GM18507 (cell line): ENCODE measurements around the gene PLCD1.
"Not testable (repeated sequence)": the region's sequence is repeated elsewhere in the genome, so short reads cannot be mapped to it uniquely, and the experiment has no call there.

Experiments
- DNase-seq: peaks from one replicate; pipeline ENCODE4 v3.0.0; 2011; ENCODE audit warnings: low read depth; ENCODE audit not compliant: insufficient read length; ENCODE audit errors: extremely low spot score
- FAIRE-seq: peaks from 2 replicates; lab custom pipeline; 2011; peaks lifted over from hg19 to GRCh38; lab: Jason Lieb, UNC

The PLCD1 gene

DNA sequence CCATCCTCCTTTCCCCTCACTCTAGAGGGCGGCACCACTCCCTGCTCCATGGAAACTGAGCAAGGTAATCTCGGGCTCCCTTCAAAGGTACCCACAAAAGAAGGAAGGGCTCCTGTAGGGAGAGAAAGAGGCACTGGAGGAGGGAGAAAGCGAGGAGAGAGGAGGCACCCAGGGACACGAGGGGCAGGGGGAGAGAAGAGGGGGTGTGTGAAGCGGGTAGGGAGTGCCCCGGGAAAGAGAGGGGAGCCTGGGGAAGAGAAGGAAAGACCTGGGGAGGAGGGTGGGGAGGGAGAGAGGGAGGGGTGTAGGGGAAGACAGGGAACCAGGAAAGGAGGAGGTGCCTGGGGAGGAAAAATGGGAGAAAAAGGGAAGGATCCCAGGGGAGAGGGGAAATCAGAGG is 38.3 kb downstream of the PLCD1 start:
- DNase-seq, result no peak
- FAIRE-seq, result no peak

GRCh38 chr3:37990527-37990926 is 38.9 kb downstream of the PLCD1 start, which contains the start of gene VILL:
VILL (plus strand) TSS chr3:37990786; CDS start chr3:37993673, 2,887 bp downstream.
- FAIRE-seq, result no peak
- no peak for DNase-seq

- no peak for FAIRE-seq
- no peak for DNase-seq
Observed at GRCh38 chr3:37989821-37990480, 39.5 kb downstream of the PLCD1 start.

- FAIRE-seq (no peak), DNase-seq (no peak)
Observed at GRCh38 chr3:37988931-37989525, 40.4 kb downstream of the PLCD1 start.

DNA sequence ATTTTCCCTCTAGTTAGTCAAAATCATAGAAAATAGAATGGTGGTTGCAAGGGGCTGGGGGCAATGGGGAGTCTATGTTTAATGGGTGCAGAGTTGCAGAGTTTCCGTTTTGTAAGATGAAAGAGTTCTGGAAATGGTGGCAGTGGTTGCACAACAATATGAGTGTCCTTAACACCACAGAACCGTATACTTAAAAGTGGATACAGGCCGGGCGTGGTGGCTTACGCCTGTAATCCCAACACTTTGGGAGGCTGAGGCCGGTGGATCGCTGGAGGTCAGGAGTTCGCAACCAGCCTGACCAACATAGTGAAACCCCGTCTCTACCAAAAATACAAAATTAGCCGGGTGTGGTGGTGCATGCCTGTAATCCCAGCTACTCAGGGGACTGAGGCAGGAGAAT is 41.1 kb downstream of the PLCD1 start:
- not testable (repeated sequence) for FAIRE-seq, DNase-seq

GRCh38 chr3:37987751-37988179 is 41.7 kb downstream of the PLCD1 start:
- FAIRE-seq (no peak), DNase-seq (no peak)

DNA sequence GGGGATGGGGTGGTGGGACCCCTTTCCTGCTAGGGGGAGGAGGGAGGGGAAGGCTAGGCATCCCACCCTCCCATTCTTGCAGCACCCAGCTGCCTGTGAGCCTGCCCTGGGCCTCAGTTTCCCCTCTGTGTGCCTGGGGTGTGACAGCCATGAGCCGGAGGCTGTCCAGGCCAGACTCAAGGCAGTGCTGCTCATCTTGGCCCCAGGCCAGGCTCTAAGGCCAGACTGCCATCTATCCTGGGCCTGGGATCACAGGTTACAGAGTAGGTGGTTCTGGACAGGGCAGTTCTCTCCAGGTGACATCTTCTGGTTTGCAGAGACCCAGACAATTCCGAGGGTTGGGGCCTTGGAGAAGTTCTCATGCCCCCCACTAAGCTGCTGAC is 42.1 kb downstream of the PLCD1 start:
- DNase-seq, result no peak
- FAIRE-seq, result no peak

DNA sequence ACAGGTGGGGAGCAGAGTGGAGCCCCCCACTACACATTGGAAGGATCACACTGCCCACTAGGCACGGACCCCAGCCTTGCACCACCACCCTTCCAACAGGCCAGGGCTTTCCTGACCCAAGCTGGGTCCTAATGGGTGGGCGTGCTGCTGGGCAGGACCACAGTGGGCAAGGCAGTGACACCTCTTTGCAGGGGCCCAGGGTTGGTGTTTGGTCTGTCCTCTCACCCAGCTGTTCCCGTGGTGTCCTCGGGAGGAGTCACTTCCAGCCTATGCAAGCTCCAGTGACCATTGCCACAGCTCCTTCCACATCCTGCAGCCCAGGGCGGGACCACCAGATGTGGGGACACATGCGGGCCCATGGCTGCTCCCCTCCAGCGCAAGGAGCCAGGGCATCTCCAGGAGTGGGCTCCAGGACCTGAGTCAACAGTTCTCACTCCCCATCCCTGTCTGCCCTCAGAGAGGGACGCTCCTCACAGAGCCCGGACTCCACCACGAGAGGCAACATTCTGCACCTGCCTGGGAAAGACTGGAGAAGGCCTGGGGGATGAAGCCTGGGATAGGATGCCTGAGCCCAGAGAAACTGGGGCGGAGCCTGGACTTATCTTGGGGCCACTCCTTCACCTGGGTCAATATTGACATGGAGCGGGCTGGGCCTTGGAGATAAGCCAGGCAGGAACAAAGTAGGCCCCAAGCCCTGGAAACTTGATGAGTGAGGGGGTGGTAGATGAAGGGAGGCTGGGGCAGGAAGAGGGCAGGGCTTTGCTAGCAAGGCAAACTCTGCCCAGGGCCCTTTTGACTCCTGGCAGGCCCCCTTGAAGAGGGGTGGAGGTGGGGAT is 42.7 kb downstream of the PLCD1 start:
- DNase-seq, result no peak
- no peak for FAIRE-seq

GRCh38 chr3:37985637-37986320 is 43.7 kb downstream of the PLCD1 start:
- FAIRE-seq (no peak), DNase-seq (no peak)

GRCh38 chr3:37984596-37984995 is 44.8 kb downstream of the PLCD1 start:
- FAIRE-seq (no peak), DNase-seq (no peak)

GRCh38 chr3:37984051-37984450 is 45.4 kb downstream of the PLCD1 start:
- FAIRE-seq (no peak), DNase-seq (no peak)

GRCh38 chr3:37982331-37982730 is 47.1 kb downstream of the PLCD1 start:
- DNase-seq (no peak), FAIRE-seq (no peak)

- FAIRE-seq, result no peak
- DNase-seq, result no peak
Observed at GRCh38 chr3:37981348-37981664, 48.1 kb downstream of the PLCD1 start.

- no peak for DNase-seq
- no peak for FAIRE-seq
Observed at GRCh38 chr3:37980462-37981347, 48.7 kb downstream of the PLCD1 start.

- no peak for DNase-seq
Observed at GRCh38 chr3:37979541-37980461, 49.6 kb downstream of the PLCD1 start.

GRCh38 chr3:37974121-37975083 is 55.0 kb downstream of the PLCD1 start:
- peak; percentile 77 for FAIRE-seq
- peak; percentile 50 for DNase-seq

More at GRCh38 chr3:37979541-37980461, 49.6 kb downstream of the PLCD1 start:
- FAIRE-seq, result peak; percentile 15
